H9 (cell line): Measurements from ENCODE around the gene SAXO2. TPM values are rescaled to one million over a fixed set of nuclear protein-coding genes. Genes with fewer than 3 reads are reported as not detected.

Experiments
- DNase-seq: peaks from one replicate; pipeline ENCODE4 v3.0.0-alpha.2; 2017
- H2AFZ ChIP-seq: one replicate; pipeline ENCODE4 v1.6.1; 2013; ENCODE audit warnings: mild to moderate bottlenecking, low read length, control low read depth, moderate library complexity
- H2AK5ac ChIP-seq: 2 replicates; pipeline ENCODE4 v1.6.1; 2013; ENCODE audit warnings: low read length, control low read depth, mixed read lengths; ENCODE audit not compliant: insufficient read length
- H2BK120ac ChIP-seq: one replicate; pipeline ENCODE4 v1.6.1; 2013; ENCODE audit warnings: low read depth, mild to moderate bottlenecking, low read length, control low read depth, inconsistent platforms; ENCODE audit not compliant: poor library complexity, severe bottlenecking
- H2BK12ac ChIP-seq: 2 replicates; pipeline ENCODE4 v1.6.1; 2013; ENCODE audit warnings: low read length, control low read depth, mixed read lengths, low read depth; ENCODE audit not compliant: insufficient read length
- H2BK15ac ChIP-seq: 2 replicates; pipeline ENCODE4 v1.6.1; 2013; ENCODE audit warnings: low read depth, low read length, control low read depth
- H2BK20ac ChIP-seq: one replicate; pipeline ENCODE4 v1.6.1; 2013; ENCODE audit warnings: low read depth, mild to moderate bottlenecking, low read length, control low read depth, inconsistent platforms; ENCODE audit not compliant: poor library complexity, severe bottlenecking
- H2BK5ac ChIP-seq: 2 replicates; pipeline ENCODE4 v1.6.1; 2013; ENCODE audit warnings: low read length, control low read depth, mixed read lengths; ENCODE audit not compliant: insufficient read length
- H3K14ac ChIP-seq: 2 replicates; pipeline ENCODE4 v1.6.1; 2013; ENCODE audit warnings: low read length, control low read depth; ENCODE audit not compliant: insufficient read depth
- H3K18ac ChIP-seq: 2 replicates; pipeline ENCODE4 v1.6.1; 2013; ENCODE audit warnings: low read depth, mild to moderate bottlenecking, mixed read lengths, low read length, control low read depth; ENCODE audit not compliant: insufficient read length
- H3K23ac ChIP-seq: 2 replicates; pipeline ENCODE4 v1.6.1; 2013; ENCODE audit warnings: low read length, control low read depth, mixed read lengths, low read depth; ENCODE audit not compliant: insufficient read length
- H3K23me2 ChIP-seq: 2 replicates; pipeline ENCODE4 v1.6.1; 2013; ENCODE audit warnings: low read depth, mild to moderate bottlenecking, mixed read lengths, low read length, control low read depth; ENCODE audit not compliant: insufficient read length, poor library complexity, severe bottlenecking
- H3K27ac ChIP-seq: 2 replicates; pipeline ENCODE4 v1.5.1; 2013; ENCODE audit warnings: low read length, control low read depth, mixed read lengths, low read depth; ENCODE audit not compliant: insufficient read length
- H3K27me3 ChIP-seq: 2 replicates; pipeline ENCODE4 v1.6.1; 2013; ENCODE audit warnings: low read length, control low read depth, inconsistent platforms; ENCODE audit not compliant: insufficient read depth
- H3K4ac ChIP-seq: 2 replicates; pipeline ENCODE4 v1.6.1; 2013; ENCODE audit warnings: low read depth, mild to moderate bottlenecking, control low read depth, inconsistent platforms, low read length, moderate library complexity
- H3K4me1 ChIP-seq: 2 replicates; pipeline ENCODE4 v1.6.1; 2013; ENCODE audit warnings: low read length, control low read depth, inconsistent platforms; ENCODE audit not compliant: insufficient read depth
- H3K4me2 ChIP-seq: 2 replicates; pipeline ENCODE4 v1.6.1; 2013; ENCODE audit warnings: low read length, control low read depth, mixed read lengths; ENCODE audit not compliant: insufficient read length, insufficient read depth
- H3K56ac ChIP-seq: 2 replicates; pipeline ENCODE4 v1.6.1; 2013; ENCODE audit warnings: low read depth, mild to moderate bottlenecking, mixed read lengths, low read length, control low read depth; ENCODE audit not compliant: insufficient read length
- H3K79me1 ChIP-seq: 2 replicates; pipeline ENCODE4 v1.6.1; 2013; ENCODE audit warnings: low read depth, mild to moderate bottlenecking, moderate library complexity, low read length, control low read depth, inconsistent platforms; ENCODE audit not compliant: insufficient read depth, poor library complexity, severe bottlenecking
- H3K79me2 ChIP-seq: 2 replicates; pipeline ENCODE4 v1.6.1; 2013; ENCODE audit warnings: low read length, control low read depth, inconsistent platforms; ENCODE audit not compliant: insufficient read depth
- H3K9ac ChIP-seq: 2 replicates; pipeline ENCODE4 v1.6.1; 2013; ENCODE audit warnings: low read length, control low read depth, mixed read lengths; ENCODE audit not compliant: insufficient read length; ENCODE audit errors: extremely low read depth
- H3K9me3 ChIP-seq: one replicate; pipeline ENCODE4 v1.6.1; 2013; ENCODE audit warnings: low read depth, low read length, inconsistent platforms; ENCODE audit not compliant: control insufficient read depth
- H3T11ph ChIP-seq: one replicate; pipeline ENCODE4 v1.6.1; 2013; ENCODE audit warnings: mild to moderate bottlenecking, low read length, control low read depth, inconsistent platforms
- H4K20me1 ChIP-seq: one replicate; pipeline ENCODE4 v1.6.1; 2013; ENCODE audit not compliant: control insufficient read depth, insufficient read length, insufficient read depth
- H4K5ac ChIP-seq: 2 replicates; pipeline ENCODE4 v1.6.1; 2013; ENCODE audit warnings: low read depth, mild to moderate bottlenecking, mixed read lengths, low read length, control low read depth; ENCODE audit not compliant: insufficient read length
- H4K8ac ChIP-seq: replicated peaks from 2 replicates; pipeline ENCODE4 v1.6.1; 2013; ENCODE audit warnings: low read length, control low read depth, mixed read lengths, low read depth; ENCODE audit not compliant: insufficient read length
- H4K91ac ChIP-seq: 2 replicates; pipeline ENCODE4 v1.6.1; 2013; ENCODE audit warnings: low read depth, mild to moderate bottlenecking, moderate library complexity, mixed read lengths, low read length, control low read depth; ENCODE audit not compliant: insufficient read length
- H3K27ac Mint-ChIP-seq, 3 experiments: 2 replicates in 2 of 3; 3 replicates in 1 of 3; pipeline ENCODE4 v1.8.0; 2020 to 2021; ENCODE audit warnings: mixed read lengths in 3 of 3, mild to moderate bottlenecking in 1 of 3, moderate library complexity in 1 of 3
- H3K27me3 Mint-ChIP-seq: 2 replicates; pipeline ENCODE4 v1.8.0; 2021; ENCODE audit warnings: low read depth, mild to moderate bottlenecking, moderate library complexity, mixed read lengths
- H3K36me3 Mint-ChIP-seq, 3 experiments: 2 replicates in 2 of 3; 3 replicates in 1 of 3; pipeline ENCODE4 v1.8.0; 2020 to 2021; ENCODE audit warnings: low read depth in 3 of 3, mixed read lengths in 3 of 3; ENCODE audit not compliant: insufficient read depth in 1 of 3
- H3K4me1 Mint-ChIP-seq, 2 experiments: 2 replicates each; pipeline ENCODE4 v1.8.0; 2020; ENCODE audit warnings: mixed read lengths in 2 of 2
- H3K4me3 Mint-ChIP-seq, 2 experiments: 2 replicates in 1 of 2; 3 replicates in 1 of 2; pipeline ENCODE4 v1.8.0; 2020 to 2021; ENCODE audit warnings: mild to moderate bottlenecking in 2 of 2, mixed read lengths in 2 of 2, moderate library complexity in 1 of 2
- H3K9me3 Mint-ChIP-seq, 2 experiments: 2 replicates in 1 of 2; 3 replicates in 1 of 2; pipeline ENCODE4 v1.8.0; 2020; ENCODE audit warnings: mild to moderate bottlenecking in 2 of 2, mixed read lengths in 2 of 2, moderate library complexity in 1 of 2
- WGBS: extraction: QIAGEN DNeasy Blood & Tissue Kit; methylation state at CpG from one replicate; pipeline ENCODE4 v1.1.7; 2013; ENCODE audit warnings: missing lambda C conversion rate, low lambda C conversion rate, mixed read lengths; ENCODE audit not compliant: insufficient read length; ENCODE audit errors: extremely low coverage; 5-methylcytosine and 5-hydroxymethylcytosine counted together
- total RNA-seq: library from RNA; stranded (reverse); gene quantifications from 2 replicates; pipeline ENCODE4 v1.2.1, GENCODE V29; 2021
- TF ChIP-seq, protein P1 (sequence below): fragments of 200-600 bp; sonication (generic); conservative IDR thresholded peaks from 3 replicates; pipeline ENCODE4 v1.8.0; 2021; ENCODE audit warnings: antibody characterized with exemption, mild to moderate bottlenecking

Gene SAXO2
- total RNA-seq, 1 experiment from 2014 or later, result 3.1 TPM

DNA sequence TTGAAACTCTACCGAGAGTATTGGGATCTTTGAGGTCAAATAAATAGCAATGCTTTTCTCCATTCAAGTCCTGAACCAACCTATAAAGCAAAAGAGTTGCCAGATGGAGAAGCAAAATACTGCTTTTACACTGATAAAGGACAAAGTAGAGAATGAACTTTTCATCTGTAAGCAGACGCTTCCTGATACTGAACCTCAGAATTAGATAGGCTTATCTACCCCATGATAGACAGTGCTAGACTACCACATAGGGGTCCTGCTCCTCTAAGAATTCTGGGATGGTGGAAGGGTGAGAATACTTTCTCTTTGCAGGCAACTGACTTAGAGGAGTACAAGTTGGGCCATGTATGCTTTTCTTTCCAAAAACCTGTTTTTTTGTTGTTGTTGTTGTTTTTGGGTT, 9.5 kb downstream of the SAXO2 start:
- Histone ChIP-seq H2AFZ (no peak overlapping the region), H3T11ph (no peak overlapping the region), H2BK12ac (no peak overlapping the region), H3K9ac (no peak overlapping the region), H4K8ac (no peak overlapping the region), H2BK20ac (no peak overlapping the region), H3K4ac (no peak overlapping the region), H3K23ac (no peak overlapping the region), H4K20me1 (no peaks in the 10 kb centered on the region), H3K27me3 (no peaks in the 10 kb centered on the region), H2AK5ac (no peak overlapping the region), H2BK120ac (no peak overlapping the region), H2BK5ac (no peak overlapping the region), H3K23me2 (no peaks in the 10 kb centered on the region), H2BK15ac (no peak overlapping the region), H3K27ac (no peak overlapping the region), H4K91ac (no peak overlapping the region), H3K4me2 (no peak overlapping the region), H3K4me1 (peaks cover 9% of the 10 kb centered on the region), H3K9me3 (no peaks in the 10 kb centered on the region), H3K56ac (no peak overlapping the region), H3K14ac (no peak overlapping the region), H3K18ac (no peak overlapping the region), H3K79me2 (no peaks in the 10 kb centered on the region), H3K79me1 (no peaks in the 10 kb centered on the region), H4K5ac (no peak overlapping the region)
- Mint-ChIP-seq H3K36me3 (peaks cover 14 to 24% (median 20%) of the 10 kb centered on the region in 3 experiments), H3K4me3 (no peak overlapping the region), H3K27me3 (no peaks in the 10 kb centered on the region; the same call in 1 of the 2 replicates), H3K9me3 (peaks cover 19 to 22% of the 10 kb centered on the region in 2 experiments), H3K27ac (no peak overlapping the region), H3K4me1 (peaks cover 8 to 12% of the 10 kb centered on the region in 2 experiments)
- WGBS, result no CpG with 5 or more reads among the region's 2 CpGs
- no peak for DNase-seq
- TF ChIP-seq, protein P1, sequence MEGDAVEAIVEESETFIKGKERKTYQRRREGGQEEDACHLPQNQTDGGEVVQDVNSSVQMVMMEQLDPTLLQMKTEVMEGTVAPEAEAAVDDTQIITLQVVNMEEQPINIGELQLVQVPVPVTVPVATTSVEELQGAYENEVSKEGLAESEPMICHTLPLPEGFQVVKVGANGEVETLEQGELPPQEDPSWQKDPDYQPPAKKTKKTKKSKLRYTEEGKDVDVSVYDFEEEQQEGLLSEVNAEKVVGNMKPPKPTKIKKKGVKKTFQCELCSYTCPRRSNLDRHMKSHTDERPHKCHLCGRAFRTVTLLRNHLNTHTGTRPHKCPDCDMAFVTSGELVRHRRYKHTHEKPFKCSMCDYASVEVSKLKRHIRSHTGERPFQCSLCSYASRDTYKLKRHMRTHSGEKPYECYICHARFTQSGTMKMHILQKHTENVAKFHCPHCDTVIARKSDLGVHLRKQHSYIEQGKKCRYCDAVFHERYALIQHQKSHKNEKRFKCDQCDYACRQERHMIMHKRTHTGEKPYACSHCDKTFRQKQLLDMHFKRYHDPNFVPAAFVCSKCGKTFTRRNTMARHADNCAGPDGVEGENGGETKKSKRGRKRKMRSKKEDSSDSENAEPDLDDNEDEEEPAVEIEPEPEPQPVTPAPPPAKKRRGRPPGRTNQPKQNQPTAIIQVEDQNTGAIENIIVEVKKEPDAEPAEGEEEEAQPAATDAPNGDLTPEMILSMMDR, result no peak
